Breast epithelium (tissue), 3 donors: ENCODE results near the gene TAPBPL.

Source experiments
- POLR2A ChIP-seq: fragments of 450-650 bp; IDR thresholded peaks from one replicate; pipeline ENCODE4 v1.6.1; 2016; ENCODE audit warnings: antibody characterized with exemption, mild to moderate bottlenecking, moderate library complexity
- POLR2AphosphoS5 ChIP-seq, 3 donors: sonication (generic); formaldehyde crosslinking; IDR thresholded peaks; one replicate each; pipeline ENCODE4 v1.6.1; 2017; ENCODE audit warnings: antibody characterized with exemption in 3 of 3
- TF ChIP-seq, protein P1 (sequence below), 3 donors: fragments of 450-650 bp; IDR thresholded peaks; one replicate each; pipeline ENCODE4 v1.5.1; 2016 to 2017; ENCODE audit warnings: antibody characterized with exemption in 3 of 3, mild to moderate bottlenecking in 3 of 3, moderate library complexity in 3 of 3

DNA sequence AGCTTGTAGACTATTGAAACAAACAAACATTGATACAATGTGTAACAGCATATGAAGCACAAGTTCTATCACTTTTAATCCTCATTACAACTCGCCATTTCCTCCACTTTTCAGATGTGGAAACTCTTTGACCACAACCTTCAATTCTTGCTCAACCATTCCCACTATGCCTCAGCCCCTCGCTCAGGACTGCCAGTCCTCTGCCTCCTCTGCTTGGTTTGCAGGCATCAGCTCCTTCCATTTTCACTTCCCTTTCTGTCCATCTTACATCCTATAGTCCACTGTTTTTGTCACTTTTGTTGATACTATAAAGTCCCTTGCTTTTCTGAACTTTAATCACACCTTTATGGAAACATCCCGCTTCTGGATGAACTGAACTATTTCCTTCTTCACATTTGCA is 35.2 kb upstream of the TAPBPL start:
- TF ChIP-seq, protein P1, sequence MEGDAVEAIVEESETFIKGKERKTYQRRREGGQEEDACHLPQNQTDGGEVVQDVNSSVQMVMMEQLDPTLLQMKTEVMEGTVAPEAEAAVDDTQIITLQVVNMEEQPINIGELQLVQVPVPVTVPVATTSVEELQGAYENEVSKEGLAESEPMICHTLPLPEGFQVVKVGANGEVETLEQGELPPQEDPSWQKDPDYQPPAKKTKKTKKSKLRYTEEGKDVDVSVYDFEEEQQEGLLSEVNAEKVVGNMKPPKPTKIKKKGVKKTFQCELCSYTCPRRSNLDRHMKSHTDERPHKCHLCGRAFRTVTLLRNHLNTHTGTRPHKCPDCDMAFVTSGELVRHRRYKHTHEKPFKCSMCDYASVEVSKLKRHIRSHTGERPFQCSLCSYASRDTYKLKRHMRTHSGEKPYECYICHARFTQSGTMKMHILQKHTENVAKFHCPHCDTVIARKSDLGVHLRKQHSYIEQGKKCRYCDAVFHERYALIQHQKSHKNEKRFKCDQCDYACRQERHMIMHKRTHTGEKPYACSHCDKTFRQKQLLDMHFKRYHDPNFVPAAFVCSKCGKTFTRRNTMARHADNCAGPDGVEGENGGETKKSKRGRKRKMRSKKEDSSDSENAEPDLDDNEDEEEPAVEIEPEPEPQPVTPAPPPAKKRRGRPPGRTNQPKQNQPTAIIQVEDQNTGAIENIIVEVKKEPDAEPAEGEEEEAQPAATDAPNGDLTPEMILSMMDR (IDR thresholded peaks at IDR 0.05) = no peak
- no peak for TF ChIP-seq POLR2A
- no peak for TF ChIP-seq POLR2AphosphoS5 (IDR thresholded peaks at IDR 0.05)
